Liver (tissue), 9 donors: ENCODE data around the gene HSD17B3. TPM values are rescaled to one million over a fixed set of nuclear protein-coding genes. Genes with fewer than 3 reads are reported as not detected.

ENCODE experiments used
- DNase-seq: peaks from one replicate; pipeline ENCODE4 v3.0.0-alpha.2; 2017; ENCODE audit warnings: low spot score
- H3K27ac ChIP-seq, 2 donors: one replicate each; pipeline ENCODE4 v1.7.0; 2013; ENCODE audit warnings: inconsistent platforms in 2 of 2, low read length in 2 of 2, control low read depth in 1 of 2, low read depth in 1 of 2, mild to moderate bottlenecking in 1 of 2
- H3K27me3 ChIP-seq, 4 donors: one replicate each; pipeline versions ENCODE4 v1.6.1 to v1.7.0; 2013; ENCODE audit warnings: low read length in 3 of 4, inconsistent platforms in 1 of 4, mild to moderate bottlenecking in 1 of 4, moderate library complexity in 1 of 4; ENCODE audit not compliant: control insufficient read depth in 4 of 4, insufficient read depth in 4 of 4
- H3K36me3 ChIP-seq, 4 donors: one replicate each; pipeline versions ENCODE4 v1.6.1 to v1.7.0; 2013; ENCODE audit warnings: low read length in 3 of 4, mild to moderate bottlenecking in 3 of 4, low read depth in 1 of 4, moderate library complexity in 1 of 4; ENCODE audit not compliant: control insufficient read depth in 4 of 4, insufficient read depth in 3 of 4
- H3K4me1 ChIP-seq, 4 donors: one replicate each; pipeline versions ENCODE4 v1.6.1 to v1.7.0; 2013; ENCODE audit warnings: low read length in 3 of 4, mild to moderate bottlenecking in 3 of 4, moderate library complexity in 1 of 4; ENCODE audit not compliant: control insufficient read depth in 4 of 4, insufficient read depth in 4 of 4
- H3K4me3 ChIP-seq, 3 donors: one replicate each; pipeline versions ENCODE4 v1.6.1 to v1.7.0; 2013; ENCODE audit warnings: low read length in 3 of 3, control low read depth in 1 of 3, low read depth in 1 of 3, mild to moderate bottlenecking in 1 of 3
- H3K9ac ChIP-seq, 2 donors: one replicate each; pipeline ENCODE4 v1.7.0; 2013; ENCODE audit warnings: low read length in 2 of 2, mild to moderate bottlenecking in 2 of 2, moderate library complexity in 2 of 2, control low read depth in 1 of 2, low read depth in 1 of 2
- H3K9me3 ChIP-seq, 4 donors: one replicate each; pipeline versions ENCODE4 v1.6.1 to v1.7.0; 2013; ENCODE audit warnings: low read length in 3 of 4; ENCODE audit not compliant: control insufficient read depth in 4 of 4
- ATF3 ChIP-seq: IDR thresholded peaks from 2 replicates; pipeline ENCODE4 v1.6.1; 2016; ENCODE audit warnings: antibody characterized with exemption
- EGR1 ChIP-seq, 2 donors: IDR thresholded peaks; 2 replicates each; pipeline ENCODE4 v1.6.1; 2016 to 2018; ENCODE audit warnings: antibody characterized with exemption in 2 of 2, low read depth in 2 of 2
- FOXA2 ChIP-seq: IDR thresholded peaks from 2 replicates; pipeline ENCODE4 v1.6.1; 2016; ENCODE audit warnings: antibody characterized with exemption
- GABPA ChIP-seq, 2 donors: IDR thresholded peaks in 1 of 2; conservative IDR thresholded peaks in 1 of 2; 2 replicates each; pipeline ENCODE4 v1.6.1; 2016; ENCODE audit warnings: antibody characterized with exemption in 2 of 2, mild to moderate bottlenecking in 1 of 2, moderate library complexity in 1 of 2
- HNF4A ChIP-seq, 2 donors: conservative IDR thresholded peaks; 2 replicates each; pipeline ENCODE4 v1.6.1; 2016; ENCODE audit warnings: antibody characterized with exemption in 2 of 2, mild to moderate bottlenecking in 2 of 2
- MAX ChIP-seq: IDR thresholded peaks from 2 replicates; pipeline ENCODE4 v1.6.1; 2016; ENCODE audit warnings: antibody characterized with exemption
- NR2F2 ChIP-seq: IDR thresholded peaks from 2 replicates; pipeline ENCODE4 v1.6.1; 2016; ENCODE audit warnings: antibody characterized with exemption
- RAD21 ChIP-seq, 2 donors: IDR thresholded peaks; 2 replicates each; pipeline ENCODE4 v1.6.1; 2016; ENCODE audit warnings: antibody characterized with exemption in 2 of 2, mild to moderate bottlenecking in 2 of 2
- TAF1 ChIP-seq: conservative IDR thresholded peaks from 2 replicates; pipeline ENCODE4 v1.6.1; 2016; ENCODE audit warnings: antibody characterized with exemption, mild to moderate bottlenecking
- YY1 ChIP-seq: IDR thresholded peaks from 2 replicates; pipeline ENCODE4 v1.6.1; 2016; ENCODE audit warnings: antibody characterized with exemption, mild to moderate bottlenecking
- ZBTB33 ChIP-seq: IDR thresholded peaks from 2 replicates; pipeline ENCODE4 v1.6.1; 2016; ENCODE audit warnings: antibody characterized with exemption
- WGBS: extraction: QIAGEN DNeasy Blood & Tissue Kit; methylation state at CpG from one replicate; pipeline ENCODE4 v1.1.7; 2013; 5-methylcytosine and 5-hydroxymethylcytosine counted together
- polyA plus RNA-seq, 2 donors: library from polyadenylated mRNA; stranded (reverse) in 1 of 2; unstranded in 1 of 2; fragments of 200-250 nt in 1 of 2; fragments of >200 nt in 1 of 2; fragmentation: Nextera tagmentation in 1 of 2; extraction: Ambion mirVana in 1 of 2; gene quantifications; one replicate each; pipeline versions ENCODE4 v1.2.1 to v1.2.3, GENCODE V29; 2013 to 2015
- total RNA-seq, 2 donors: library from RNA; depleted of rRNA; stranded (reverse); fragments of >200 nt; gene quantifications; one replicate each; pipeline ENCODE4 v1.2.3, GENCODE V29; 2014
- TF ChIP-seq, protein P1 (sequence below): fragments of 150-350 bp; IDR thresholded peaks from 2 replicates; pipeline ENCODE4 v1.5.1; 2017; ENCODE audit warnings: improper control_type of control experiment, low read depth, low read length; ENCODE audit not compliant: missing input control
- donor health status: healthy.
- donor health status: healthy.
- donor health status: healthy.
- donor health status: healthy.
- donor health status: healthy.

HSD17B3 gene
- total and polyA plus RNA-seq, 4 donors: 0.75 to 1.6 (median 0.96) TPM

DNA sequence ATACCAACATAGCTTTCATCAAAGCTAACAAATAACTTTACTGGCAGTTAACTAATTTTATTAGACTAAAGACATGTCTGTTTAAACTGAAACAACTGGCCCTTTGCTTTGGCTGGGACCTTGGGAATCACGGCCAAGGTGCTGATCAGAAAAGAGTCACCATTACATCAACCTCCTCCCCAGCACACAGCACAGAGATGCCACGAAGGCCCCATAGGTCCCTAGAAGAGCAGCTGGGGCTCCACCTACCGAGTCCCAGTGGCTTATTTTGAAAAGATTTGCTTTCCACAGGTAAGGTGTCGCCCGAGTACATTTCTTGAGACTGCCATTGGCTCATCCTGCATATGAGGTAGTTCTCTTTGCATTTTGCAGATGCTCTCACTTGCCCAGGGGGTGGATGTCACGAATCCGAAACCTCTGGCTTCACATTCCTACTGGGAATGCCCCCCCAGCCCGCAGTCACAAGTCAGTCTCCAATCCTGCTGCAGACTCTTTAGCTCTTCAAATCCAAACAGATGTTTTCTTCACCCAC, 18.8 kb upstream of the HSD17B3 start:
- no peaks in the 10 kb centered on the region for H3K4me1 ChIP-seq
- no peaks in the 10 kb centered on the region for H3K27me3 ChIP-seq
- H3K27ac ChIP-seq: no peak overlapping the region
- H3K36me3 ChIP-seq: peaks cover 3 to 31% (median 17%) of the 10 kb centered on the region in 4 donors
- H3K4me3 ChIP-seq: no peak overlapping the region
- WGBS: 89% methylated on average over 8 of the region's 8 CpGs
- DNase-seq: no peak
- TF ChIP-seq RAD21 (IDR thresholded peaks at IDR 0.05) (no peak), TAF1 (no peak), ATF3 (no peak), GABPA (IDR thresholded peaks at IDR 0.05 in 1 of 2, conservative IDR thresholded peaks at IDR 0.05 in 1 of 2) (no peak), ZBTB33 (no peak), NR2F2 (no peak), YY1 (no peak), HNF4A (conservative IDR thresholded peaks at IDR 0.05) (no peak), FOXA2 (no peak)
- H3K9me3 ChIP-seq: no peaks in the 10 kb centered on the region
- no peak overlapping the region for H3K9ac ChIP-seq

- Histone ChIP-seq H3K27me3 (no peaks in the 10 kb centered on the region), H3K4me1 (no peaks in the 10 kb centered on the region), H3K9me3 (no peaks in the 10 kb centered on the region), H3K4me3 (no peak overlapping the region), H3K27ac (no peak overlapping the region), H3K36me3 (peaks cover 3 to 26% (median 13%) of the 10 kb centered on the region in 4 donors), H3K9ac (no peak overlapping the region)
- WGBS: 92% methylated on average over 6 of the region's 6 CpGs
- no peak for DNase-seq
- TF ChIP-seq, protein P1, sequence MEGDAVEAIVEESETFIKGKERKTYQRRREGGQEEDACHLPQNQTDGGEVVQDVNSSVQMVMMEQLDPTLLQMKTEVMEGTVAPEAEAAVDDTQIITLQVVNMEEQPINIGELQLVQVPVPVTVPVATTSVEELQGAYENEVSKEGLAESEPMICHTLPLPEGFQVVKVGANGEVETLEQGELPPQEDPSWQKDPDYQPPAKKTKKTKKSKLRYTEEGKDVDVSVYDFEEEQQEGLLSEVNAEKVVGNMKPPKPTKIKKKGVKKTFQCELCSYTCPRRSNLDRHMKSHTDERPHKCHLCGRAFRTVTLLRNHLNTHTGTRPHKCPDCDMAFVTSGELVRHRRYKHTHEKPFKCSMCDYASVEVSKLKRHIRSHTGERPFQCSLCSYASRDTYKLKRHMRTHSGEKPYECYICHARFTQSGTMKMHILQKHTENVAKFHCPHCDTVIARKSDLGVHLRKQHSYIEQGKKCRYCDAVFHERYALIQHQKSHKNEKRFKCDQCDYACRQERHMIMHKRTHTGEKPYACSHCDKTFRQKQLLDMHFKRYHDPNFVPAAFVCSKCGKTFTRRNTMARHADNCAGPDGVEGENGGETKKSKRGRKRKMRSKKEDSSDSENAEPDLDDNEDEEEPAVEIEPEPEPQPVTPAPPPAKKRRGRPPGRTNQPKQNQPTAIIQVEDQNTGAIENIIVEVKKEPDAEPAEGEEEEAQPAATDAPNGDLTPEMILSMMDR: no peak
- TF ChIP-seq EGR1 (IDR thresholded peaks at IDR 0.05; ENCODE audit: low read depth in 2 of 2) (no peak), ZBTB33 (no peak), MAX (no peak), FOXA2 (no peak), TAF1 (no peak)
Observed at GRCh38 chr9:96318921-96319565, 17.1 kb upstream of the HSD17B3 start.
